Upper lobe of left lung (tissue), 4 donors: ENCODE measurements around the gene COG7.

Experiments used
- CTCF ChIP-seq, 6 experiments: fragments of 450-650 bp in 4 of 6; fragments of 200-600 bp in 2 of 6; sonication (generic) in 2 of 6; IDR thresholded peaks; one replicate each; pipeline ENCODE4 v1.5.1; 2016 to 2019; ENCODE audit warnings: antibody characterized with exemption in 6 of 6
- EP300 ChIP-seq, 4 donors: sonication (generic); formaldehyde crosslinking; IDR thresholded peaks; one replicate each; pipeline ENCODE4 v1.5.1; 2017; ENCODE audit warnings: antibody characterized with exemption in 4 of 4, control low read depth in 2 of 4
- POLR2A ChIP-seq, 4 donors: fragments of 450-650 bp; IDR thresholded peaks; one replicate each; pipeline ENCODE4 v1.5.1; 2016 to 2017; ENCODE audit warnings: antibody characterized with exemption in 4 of 4, mild to moderate bottlenecking in 2 of 4
- POLR2AphosphoS5 ChIP-seq, 2 donors: sonication (generic); formaldehyde crosslinking; IDR thresholded peaks; one replicate each; pipeline ENCODE4 v1.5.1; 2017; ENCODE audit warnings: antibody characterized with exemption in 2 of 2

GRCh38 chr16:23485257-23485614 is 32.2 kb upstream of the COG7 start:
- TF ChIP-seq CTCF (IDR thresholded peaks at IDR 0.05) (no peak), POLR2AphosphoS5 (IDR thresholded peaks at IDR 0.05) (no peak), POLR2A (IDR thresholded peaks at IDR 0.05) (no peak), EP300 (IDR thresholded peaks at IDR 0.05) (no peak)
